Measurements from ENCODE around the gene GABRR3. TPM values are rescaled to one million over a fixed set of nuclear protein-coding genes. Genes with fewer than 3 reads are reported as not detected.
A peak's percentile ranks its signal among the peaks of the same experiment; 100 is the strongest.

GABRR3 gene
- not detected in 2 replicates for total RNA-seq

DNA sequence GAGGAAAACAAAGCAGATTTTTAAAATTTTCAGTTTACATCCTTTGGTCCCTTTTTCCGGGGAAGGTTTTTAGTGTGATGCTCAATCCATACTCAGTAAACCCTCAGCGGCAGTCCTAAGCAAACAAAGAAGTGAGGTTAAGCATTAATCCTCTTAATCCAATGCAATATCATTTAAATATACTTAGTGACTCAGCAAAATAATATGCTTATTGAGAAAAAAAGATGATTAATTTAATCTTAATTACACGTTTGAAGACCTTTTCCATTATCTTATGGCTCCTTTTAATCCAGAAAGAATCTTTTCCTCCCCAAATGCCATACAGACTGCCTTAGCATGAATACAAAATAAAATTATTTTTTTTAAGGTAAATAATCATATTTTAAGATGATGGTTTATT, at the start of gene GABRR3:
Gene GABRR3, minus strand, starts transcription at position 108 of the 400 bp plus-strand sequence. CDS start 328 bp downstream, outside the sequence.
- DNase-seq (ENCODE audit: low read depth in 2 of 2), result no peak

GRCh38 chr3:98073486-98073885, 38.4 kb upstream of the GABRR3 start:
- no peak for DNase-seq (ENCODE audit: low read depth in 2 of 2)

GRCh38 chr3:98070840-98071239, 35.7 kb upstream of the GABRR3 start:
- DNase-seq (ENCODE audit: low read depth in 2 of 2), result no peak

DNA sequence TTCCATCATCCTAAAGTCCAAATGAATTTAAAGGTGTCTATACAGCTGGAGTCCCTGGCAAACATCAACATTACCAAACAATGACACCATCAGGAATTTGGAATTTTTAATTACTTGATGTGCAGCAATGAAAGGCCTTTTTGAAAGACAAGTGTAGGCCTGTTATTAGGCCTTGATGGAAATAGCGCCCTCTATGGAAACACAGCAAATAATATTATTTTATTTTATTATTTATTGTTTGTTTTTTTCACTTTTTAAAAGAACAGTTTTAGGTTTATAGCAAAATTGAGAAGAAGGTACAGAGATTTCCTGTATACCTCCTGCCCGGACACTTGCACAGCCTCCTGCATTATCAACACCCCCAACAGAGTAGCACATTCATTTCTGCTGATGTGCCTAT, 33.7 kb upstream of the GABRR3 start:
- no peak for DNase-seq (ENCODE audit: low read depth in 2 of 2)

- DNase-seq (ENCODE audit: low read depth in 2 of 2), result no peak
These were observed 23.3 kb upstream of the GABRR3 start for GRCh38 chr3:98058244-98058960.

DNA sequence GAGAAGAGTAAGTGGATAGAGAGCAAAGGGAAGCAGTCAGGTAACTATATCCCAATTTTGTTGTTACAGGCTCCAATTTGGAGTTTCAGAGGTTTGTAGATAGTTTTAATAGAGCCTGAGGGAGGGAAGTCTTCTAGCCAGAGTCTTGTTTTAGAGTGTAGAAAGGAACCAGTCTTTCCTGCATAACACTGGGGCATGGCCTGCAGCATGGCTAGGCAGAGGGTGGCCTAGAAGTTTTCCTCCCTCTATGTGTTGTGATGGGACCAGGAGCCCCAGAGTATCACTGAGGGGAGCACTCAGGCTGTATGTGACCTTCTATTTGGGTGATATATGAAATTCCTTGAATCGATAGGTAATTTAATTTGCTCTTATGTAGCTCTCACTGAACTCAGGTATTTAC, 22.5 kb upstream of the GABRR3 start:
- DNase-seq (ENCODE audit: low read depth in 2 of 2), result no peak

GRCh38 chr3:98056035-98056434, 20.9 kb upstream of the GABRR3 start:
- no peak for DNase-seq (ENCODE audit: low read depth in 2 of 2)

GRCh38 chr3:98049271-98049670, 14.2 kb upstream of the GABRR3 start:
- DNase-seq (ENCODE audit: low read depth in 2 of 2), result no peak

- no peak for DNase-seq (ENCODE audit: low read depth in 2 of 2)
These were observed 13.5 kb upstream of the GABRR3 start for GRCh38 chr3:98048586-98048985.

DNA sequence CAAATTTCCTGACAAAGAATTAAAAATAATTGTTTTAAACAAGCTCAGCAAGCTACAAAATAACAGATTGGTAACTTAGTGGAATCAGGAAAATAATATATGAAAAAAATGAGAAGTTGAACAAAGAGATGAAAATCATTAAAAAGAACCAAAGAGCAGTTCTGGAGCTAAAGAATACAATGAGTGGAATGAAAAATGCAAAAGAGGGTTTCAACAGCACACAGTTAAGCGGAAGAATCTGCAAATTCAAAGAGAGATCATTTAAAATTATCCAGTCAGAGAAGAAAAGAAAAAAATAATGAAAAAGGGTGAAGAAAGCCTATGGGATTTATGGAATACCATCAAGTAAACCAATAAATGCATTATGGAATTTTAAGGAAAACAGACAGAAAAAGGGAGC, 6.2 kb upstream of the GABRR3 start:
- no peak for DNase-seq (ENCODE audit: low read depth in 2 of 2)

DNA sequence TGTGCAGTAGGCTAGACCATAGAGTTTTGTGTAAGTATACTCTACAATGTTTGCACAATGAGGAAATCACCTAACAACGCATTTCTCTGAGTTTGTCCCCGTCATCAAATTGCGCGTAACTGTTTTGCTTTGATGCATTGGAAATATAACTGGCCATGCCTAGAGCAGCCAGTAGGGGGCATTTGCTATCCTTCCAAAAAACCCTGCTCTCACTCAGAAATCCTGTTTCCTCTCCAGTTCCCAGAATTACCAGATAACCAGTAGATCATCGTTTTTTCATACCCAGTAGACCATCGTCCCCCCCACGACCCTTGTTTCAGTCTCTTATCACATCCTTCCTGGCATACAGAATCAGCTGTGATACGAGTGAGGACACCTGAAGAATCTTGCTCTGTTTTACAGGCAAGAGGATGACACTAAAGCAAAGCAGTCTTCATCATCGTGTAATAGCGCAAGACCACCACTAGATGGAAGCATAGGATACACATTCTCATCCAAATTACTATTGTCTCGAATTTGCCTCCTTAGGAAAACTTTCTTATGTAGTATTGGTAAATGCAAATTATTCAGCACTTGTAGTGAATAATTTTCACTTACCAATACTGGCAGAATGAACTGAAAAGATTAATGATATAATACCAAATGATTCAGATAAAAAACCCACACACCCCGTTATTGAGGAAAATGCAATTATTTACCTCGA, 4.4 kb upstream of the GABRR3 start:
- DNase-seq (ENCODE audit: low read depth in 2 of 2), result peak; percentile 80 to 85

DNA sequence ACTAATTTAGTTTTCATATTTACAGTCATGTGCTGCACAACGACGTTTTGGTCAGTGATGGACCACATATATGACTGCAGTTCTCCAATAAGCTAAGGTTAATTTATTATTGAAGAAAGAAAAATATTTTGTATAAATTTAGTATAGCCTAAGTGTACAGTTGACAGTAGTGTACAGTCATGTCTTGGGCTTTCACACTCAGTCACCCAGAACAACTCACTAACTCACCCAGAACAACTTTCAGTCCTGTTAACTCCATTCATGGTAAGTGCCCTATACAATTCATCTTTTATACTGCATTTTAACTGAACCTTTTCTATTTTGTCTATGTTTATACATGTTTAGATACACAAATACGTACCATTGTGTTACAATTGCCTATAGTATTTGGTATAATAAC, 3.8 kb upstream of the GABRR3 start:
- DNase-seq (ENCODE audit: low read depth in 2 of 2), result no peak

DNA sequence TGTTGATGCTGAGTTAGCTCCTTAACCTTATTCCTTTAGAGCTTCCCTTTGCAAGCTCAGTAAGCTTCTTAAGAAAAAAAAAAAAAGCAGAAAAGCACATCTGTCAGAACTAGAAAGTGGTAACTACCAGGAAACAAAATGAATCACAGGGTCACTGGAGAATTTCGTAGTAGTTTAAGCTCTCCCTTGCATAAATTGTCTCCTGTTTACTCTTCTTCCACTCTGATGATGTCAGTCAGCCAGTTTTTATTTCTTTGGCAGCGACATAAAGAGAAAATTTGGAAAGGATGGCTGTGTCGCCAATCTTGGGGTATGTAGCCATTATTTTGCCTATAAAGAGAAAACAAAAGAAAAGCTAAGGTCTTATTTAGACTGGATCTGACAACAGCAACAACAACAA, 3.2 kb upstream of the GABRR3 start:
- DNase-seq (ENCODE audit: low read depth in 2 of 2), result no peak

DNA sequence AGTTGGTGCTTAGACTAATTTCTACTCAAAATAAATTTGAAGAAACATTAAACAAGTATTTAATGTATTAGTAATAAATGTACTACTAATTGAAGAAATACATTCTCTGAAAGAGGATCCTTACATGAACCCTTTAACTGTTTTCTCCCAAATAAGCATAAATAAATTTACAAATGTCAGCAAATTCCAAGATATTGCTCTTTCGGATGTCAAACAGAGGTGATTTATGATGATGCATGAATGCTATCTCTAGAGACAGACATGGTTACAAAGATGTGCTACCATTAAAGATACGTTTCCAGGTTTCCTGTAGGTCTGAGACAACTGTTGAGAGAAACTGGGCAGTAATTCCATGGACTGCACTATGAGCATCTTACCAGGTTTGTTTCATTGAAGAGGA, 629 bp downstream of the GABRR3 start:
- no peak for DNase-seq (ENCODE audit: low read depth in 2 of 2)

- DNase-seq (ENCODE audit: low read depth in 2 of 2), result no peak
These were observed 1.1 kb downstream of the GABRR3 start for GRCh38 chr3:98034036-98034435.

GRCh38 chr3:98032904-98033303, 2.2 kb downstream of the GABRR3 start:
- no peak for DNase-seq (ENCODE audit: low read depth in 2 of 2)

DNA sequence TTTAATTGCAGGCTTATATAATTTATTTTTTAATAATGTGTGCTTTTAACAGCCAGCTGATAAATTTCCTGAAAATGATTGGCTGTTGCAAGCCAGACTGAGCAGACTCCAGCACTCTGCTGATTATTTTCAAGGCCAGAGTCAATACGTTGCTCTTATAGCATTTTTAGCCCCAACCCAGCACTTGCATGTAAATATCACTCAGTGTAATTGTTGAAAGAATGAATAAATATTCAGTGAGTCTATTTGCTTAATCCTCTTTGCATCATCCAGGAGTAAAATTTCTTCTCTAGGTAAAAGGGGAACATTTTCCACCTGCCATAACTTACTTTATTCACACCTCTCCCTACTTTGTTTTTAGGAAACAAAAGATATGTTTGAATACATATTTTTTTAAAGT, 2.9 kb downstream of the GABRR3 start:
- no peak for DNase-seq (ENCODE audit: low read depth in 2 of 2)

GRCh38 chr3:98029083-98029482, 6.0 kb downstream of the GABRR3 start:
- no peak for DNase-seq (ENCODE audit: low read depth in 2 of 2)

GRCh38 chr3:98027085-98027446, 8.0 kb downstream of the GABRR3 start:
- DNase-seq (ENCODE audit: low read depth in 2 of 2), result peak; percentile 65 to 66

- DNase-seq (ENCODE audit: low read depth in 2 of 2), result no peak
These were observed 8.6 kb downstream of the GABRR3 start for GRCh38 chr3:98026425-98027084.

DNA sequence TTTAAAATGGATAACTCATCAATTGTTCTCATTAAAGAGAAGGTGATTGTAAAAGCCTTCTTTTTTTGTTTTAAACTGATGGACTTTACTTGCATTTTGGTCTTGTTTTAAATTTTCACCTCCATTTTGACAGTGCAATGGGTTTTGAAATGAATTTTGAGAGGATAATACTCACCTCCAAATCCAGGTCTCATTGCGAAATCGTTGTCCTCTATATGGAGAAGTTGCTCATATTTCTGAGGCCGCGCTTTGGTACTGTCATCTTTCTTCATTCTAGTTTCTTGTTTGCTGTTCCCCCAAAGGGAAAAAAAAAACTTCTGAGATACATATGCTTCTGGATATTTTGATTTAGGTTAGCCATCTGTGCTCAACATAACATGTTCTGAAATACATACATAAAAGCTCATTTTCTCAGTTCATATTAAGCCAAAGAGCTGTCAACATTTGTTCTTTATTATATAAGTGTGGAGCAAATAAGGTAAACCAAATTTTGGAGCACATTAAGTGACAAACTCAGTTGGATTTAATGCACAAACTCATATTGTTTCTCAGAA, 9.6 kb downstream of the GABRR3 start:
- no peak for DNase-seq (ENCODE audit: low read depth in 2 of 2)

Data from dermis microvascular lymphatic vessel endothelial cell (primary cell).